Right atrium auricular region (tissue), 2 donors: ENCODE results near the gene BICDL1. TPM values are rescaled to one million over a fixed set of nuclear protein-coding genes. Genes with fewer than 3 reads are reported as not detected.
A peak's percentile ranks its signal among the peaks of the same experiment; 100 is the strongest.

Source experiments
- DNase-seq: peaks from one replicate; pipeline ENCODE4 v3.0.0-alpha.2; 2019; ENCODE audit warnings: low spot score
- H3K27ac ChIP-seq, 2 donors: fragments of 200-600 bp; sonication (generic); 1 replicate in 1 of 2; 2 replicates in 1 of 2; pipeline ENCODE4 v1.5.1; 2016 to 2019
- H3K27me3 ChIP-seq, 2 donors: fragments of 200-600 bp; sonication (generic); one replicate each; pipeline versions ENCODE4 v1.5.1 to v1.6.0; 2017 to 2019
- H3K36me3 ChIP-seq: fragments of 200-600 bp; sonication (generic); one replicate; pipeline ENCODE4 v1.5.1; 2016
- H3K4me1 ChIP-seq, 2 donors: fragments of 200-600 bp; sonication (generic); one replicate each; pipeline versions ENCODE4 v1.5.1 to v1.6.0; 2017 to 2019
- H3K4me3 ChIP-seq, 2 donors: fragments of 200-600 bp; sonication (generic); 1 replicate in 1 of 2; 2 replicates in 1 of 2; pipeline ENCODE4 v1.5.1; 2017 to 2019; ENCODE audit warnings: mild to moderate bottlenecking in 1 of 2, moderate library complexity in 1 of 2
- H3K9me3 ChIP-seq, 2 donors: fragments of 200-600 bp; sonication (generic); one replicate each; pipeline ENCODE4 v1.5.1; 2019
- total RNA-seq, 2 donors: library from RNA; depleted of rRNA; stranded (reverse); fragments of >200 nt; gene quantifications; one replicate each; pipeline ENCODE4 v1.1.0, GENCODE V29; 2016
- TF ChIP-seq, protein P1 (sequence below), 2 donors: fragments of 200-600 bp; sonication (generic); IDR thresholded peaks; one replicate each; pipeline ENCODE4 v1.5.1; 2019; ENCODE audit warnings: antibody characterized with exemption in 2 of 2

Gene BICDL1
- total RNA-seq, 2 donors from 2014 or later: 9.8 to 47.2 TPM

DNA sequence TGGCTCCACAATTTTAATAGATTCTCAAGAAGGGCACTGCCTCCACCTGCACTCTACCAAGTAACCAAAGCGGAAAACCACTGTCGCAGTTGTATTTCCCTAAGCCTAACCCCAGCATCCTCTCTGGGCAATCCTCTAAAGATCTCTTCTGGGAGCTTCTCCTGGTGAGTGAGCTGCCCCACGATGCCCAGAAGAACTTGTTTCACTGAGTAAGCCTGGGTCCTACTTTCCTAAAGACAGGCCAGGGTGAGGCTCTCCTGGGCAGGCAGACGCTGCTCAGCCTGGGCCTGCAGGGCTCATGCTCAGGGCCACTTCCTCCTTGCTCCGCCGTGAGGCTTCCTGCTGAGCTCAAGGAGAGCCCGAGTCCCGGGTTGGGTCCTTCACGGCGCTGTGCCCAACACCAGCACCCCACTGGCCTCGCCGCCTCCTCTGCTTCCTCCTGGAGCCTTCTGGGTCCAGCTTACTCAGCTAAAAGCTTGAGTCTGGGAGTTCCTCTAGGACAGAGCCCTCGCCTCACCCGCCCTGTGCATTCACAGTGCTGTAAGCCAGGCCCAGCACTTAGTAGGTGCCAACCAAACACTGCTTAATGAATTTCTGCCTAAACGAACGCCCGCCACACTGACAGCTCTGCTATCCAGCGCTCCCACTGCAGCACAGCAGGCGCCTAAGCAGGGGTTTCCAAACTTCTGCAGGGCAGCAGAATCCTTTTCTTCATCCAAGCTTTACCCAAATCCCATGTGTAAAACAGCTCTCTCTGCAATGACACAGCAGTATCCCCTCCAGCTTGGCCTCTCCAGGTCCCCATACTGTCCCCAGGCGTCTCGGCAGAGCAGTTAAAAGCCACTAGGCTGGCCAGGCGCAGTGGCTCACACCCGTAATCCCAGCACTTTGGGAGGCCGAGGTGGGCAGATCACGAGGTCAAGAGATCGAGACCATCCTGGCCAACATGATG lies 121.8 kb downstream of the BICDL1 start:
- peaks cover 0 to 49% of the 10 kb centered on the region in 2 donors for H3K4me1 ChIP-seq
- TF ChIP-seq, protein P1, sequence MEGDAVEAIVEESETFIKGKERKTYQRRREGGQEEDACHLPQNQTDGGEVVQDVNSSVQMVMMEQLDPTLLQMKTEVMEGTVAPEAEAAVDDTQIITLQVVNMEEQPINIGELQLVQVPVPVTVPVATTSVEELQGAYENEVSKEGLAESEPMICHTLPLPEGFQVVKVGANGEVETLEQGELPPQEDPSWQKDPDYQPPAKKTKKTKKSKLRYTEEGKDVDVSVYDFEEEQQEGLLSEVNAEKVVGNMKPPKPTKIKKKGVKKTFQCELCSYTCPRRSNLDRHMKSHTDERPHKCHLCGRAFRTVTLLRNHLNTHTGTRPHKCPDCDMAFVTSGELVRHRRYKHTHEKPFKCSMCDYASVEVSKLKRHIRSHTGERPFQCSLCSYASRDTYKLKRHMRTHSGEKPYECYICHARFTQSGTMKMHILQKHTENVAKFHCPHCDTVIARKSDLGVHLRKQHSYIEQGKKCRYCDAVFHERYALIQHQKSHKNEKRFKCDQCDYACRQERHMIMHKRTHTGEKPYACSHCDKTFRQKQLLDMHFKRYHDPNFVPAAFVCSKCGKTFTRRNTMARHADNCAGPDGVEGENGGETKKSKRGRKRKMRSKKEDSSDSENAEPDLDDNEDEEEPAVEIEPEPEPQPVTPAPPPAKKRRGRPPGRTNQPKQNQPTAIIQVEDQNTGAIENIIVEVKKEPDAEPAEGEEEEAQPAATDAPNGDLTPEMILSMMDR (IDR thresholded peaks at IDR 0.05): no peak

GRCh38 chr12:120115066-120115465 lies 126.0 kb downstream of the BICDL1 start:
- peak overlapping the region in 1 of 2 donors; percentile 91 for H3K4me3 ChIP-seq
- H3K27me3 ChIP-seq: no peaks in the 10 kb centered on the region
- no peaks in the 10 kb centered on the region for H3K36me3 ChIP-seq
- no peak overlapping the region for H3K27ac ChIP-seq
- TF ChIP-seq, protein P1 (IDR thresholded peaks at IDR 0.05): no peak
- H3K9me3 ChIP-seq: no peaks in the 10 kb centered on the region
- no peak for DNase-seq
- H3K4me1 ChIP-seq: peaks cover 0 to 53% of the 10 kb centered on the region in 2 donors

More for the DNA sequence above, 121.8 kb downstream of the BICDL1 start:
- peak overlapping the region in 1 of 2 donors; percentile 11 for H3K27ac ChIP-seq
- peak; percentile 66 for DNase-seq
- no peaks in the 10 kb centered on the region for H3K9me3 ChIP-seq
- no peak overlapping the region for H3K4me3 ChIP-seq
- H3K27me3 ChIP-seq: no peaks in the 10 kb centered on the region
- H3K36me3 ChIP-seq: peaks cover 10% of the 10 kb centered on the region

- Histone ChIP-seq H3K27ac (peak overlapping the region; percentile 95 to 97), H3K9me3 (no peaks in the 10 kb centered on the region), H3K27me3 (no peaks in the 10 kb centered on the region), H3K36me3 (no peaks in the 10 kb centered on the region), H3K4me3 (peak overlapping the region; percentile 79 to 91), H3K4me1 (peaks cover 0 to 47% of the 10 kb centered on the region in 2 donors)
- DNase-seq: no peak
- TF ChIP-seq, protein P1 (IDR thresholded peaks at IDR 0.05): no peak
These were observed 126.8 kb downstream of the BICDL1 start for GRCh38 chr12:120115692-120116440.

- peak within 1 kb of the TSS; percentile 95 to 97 for H3K27ac ChIP-seq
- H3K4me1 ChIP-seq: peaks cover 0 to 42% of the 10 kb centered on the region in 2 donors
- no peak for DNase-seq
- H3K4me3 ChIP-seq: peak within 1 kb of the TSS; percentile 79 to 91
- H3K36me3 ChIP-seq: no peaks in the 10 kb centered on the region
- H3K9me3 ChIP-seq: no peaks in the 10 kb centered on the region
- TF ChIP-seq, protein P1 (IDR thresholded peaks at IDR 0.05): no peak
- H3K27me3 ChIP-seq: no peaks in the 10 kb centered on the region
These were observed 127.4 kb downstream of the BICDL1 start, which contains the start of gene RAB35 for GRCh38 chr12:120116441-120116791. Gene RAB35, minus strand, starts transcription at chr12:120116753. Its CDS starts 103 bp downstream, at chr12:120116650.

- peaks cover 0 to 36% of the 10 kb centered on the region in 2 donors for H3K4me1 ChIP-seq
- TF ChIP-seq, protein P1 (IDR thresholded peaks at IDR 0.05): no peak
- H3K36me3 ChIP-seq: no peaks in the 10 kb centered on the region
- no peaks in the 10 kb centered on the region for H3K27me3 ChIP-seq
- peak overlapping the region; percentile 79 to 91 for H3K4me3 ChIP-seq
- H3K27ac ChIP-seq: peak overlapping the region; percentile 95 to 97
- no peaks in the 10 kb centered on the region for H3K9me3 ChIP-seq
- DNase-seq: peak; percentile 92
These were observed 128.0 kb downstream of the BICDL1 start for GRCh38 chr12:120116792-120117651.
